Measurements from ENCODE around the gene TGFBR3.

DNA sequence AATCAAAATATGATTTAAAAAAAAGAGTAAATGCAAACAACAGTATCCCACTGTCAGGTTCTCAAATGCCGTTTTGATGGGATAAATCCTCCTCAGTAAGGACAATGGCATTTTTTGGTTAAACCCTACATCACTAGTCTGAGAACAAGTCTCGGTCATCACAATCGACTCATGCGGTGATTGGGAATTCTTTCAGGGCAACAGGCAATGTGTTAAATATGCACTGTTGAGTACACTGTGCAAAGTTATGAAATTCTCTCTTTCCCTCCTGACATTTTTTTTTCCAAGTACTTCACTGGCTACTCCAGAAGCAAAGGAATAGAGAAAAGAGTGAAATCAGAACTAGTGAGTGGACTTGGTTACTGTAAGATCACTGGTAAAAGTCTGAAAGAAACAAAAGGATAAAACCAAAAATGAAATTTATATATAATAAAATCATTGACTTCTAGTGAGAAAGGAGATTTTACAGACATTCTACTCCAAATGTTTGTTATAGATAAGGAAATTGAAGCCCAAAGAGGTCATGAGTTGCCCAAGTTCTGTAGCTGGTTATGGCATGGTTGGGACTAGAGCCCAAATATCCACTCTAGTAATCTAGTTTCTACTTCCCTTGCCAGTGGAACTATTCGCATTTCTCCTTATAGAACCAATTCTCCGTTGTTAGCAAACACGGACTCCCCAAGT lies 111.3 kb downstream of the TGFBR3 start:
- TF ChIP-seq, protein P1, sequence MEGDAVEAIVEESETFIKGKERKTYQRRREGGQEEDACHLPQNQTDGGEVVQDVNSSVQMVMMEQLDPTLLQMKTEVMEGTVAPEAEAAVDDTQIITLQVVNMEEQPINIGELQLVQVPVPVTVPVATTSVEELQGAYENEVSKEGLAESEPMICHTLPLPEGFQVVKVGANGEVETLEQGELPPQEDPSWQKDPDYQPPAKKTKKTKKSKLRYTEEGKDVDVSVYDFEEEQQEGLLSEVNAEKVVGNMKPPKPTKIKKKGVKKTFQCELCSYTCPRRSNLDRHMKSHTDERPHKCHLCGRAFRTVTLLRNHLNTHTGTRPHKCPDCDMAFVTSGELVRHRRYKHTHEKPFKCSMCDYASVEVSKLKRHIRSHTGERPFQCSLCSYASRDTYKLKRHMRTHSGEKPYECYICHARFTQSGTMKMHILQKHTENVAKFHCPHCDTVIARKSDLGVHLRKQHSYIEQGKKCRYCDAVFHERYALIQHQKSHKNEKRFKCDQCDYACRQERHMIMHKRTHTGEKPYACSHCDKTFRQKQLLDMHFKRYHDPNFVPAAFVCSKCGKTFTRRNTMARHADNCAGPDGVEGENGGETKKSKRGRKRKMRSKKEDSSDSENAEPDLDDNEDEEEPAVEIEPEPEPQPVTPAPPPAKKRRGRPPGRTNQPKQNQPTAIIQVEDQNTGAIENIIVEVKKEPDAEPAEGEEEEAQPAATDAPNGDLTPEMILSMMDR (IDR thresholded peaks at IDR 0.05) = no peak
- TF ChIP-seq, protein P2, sequence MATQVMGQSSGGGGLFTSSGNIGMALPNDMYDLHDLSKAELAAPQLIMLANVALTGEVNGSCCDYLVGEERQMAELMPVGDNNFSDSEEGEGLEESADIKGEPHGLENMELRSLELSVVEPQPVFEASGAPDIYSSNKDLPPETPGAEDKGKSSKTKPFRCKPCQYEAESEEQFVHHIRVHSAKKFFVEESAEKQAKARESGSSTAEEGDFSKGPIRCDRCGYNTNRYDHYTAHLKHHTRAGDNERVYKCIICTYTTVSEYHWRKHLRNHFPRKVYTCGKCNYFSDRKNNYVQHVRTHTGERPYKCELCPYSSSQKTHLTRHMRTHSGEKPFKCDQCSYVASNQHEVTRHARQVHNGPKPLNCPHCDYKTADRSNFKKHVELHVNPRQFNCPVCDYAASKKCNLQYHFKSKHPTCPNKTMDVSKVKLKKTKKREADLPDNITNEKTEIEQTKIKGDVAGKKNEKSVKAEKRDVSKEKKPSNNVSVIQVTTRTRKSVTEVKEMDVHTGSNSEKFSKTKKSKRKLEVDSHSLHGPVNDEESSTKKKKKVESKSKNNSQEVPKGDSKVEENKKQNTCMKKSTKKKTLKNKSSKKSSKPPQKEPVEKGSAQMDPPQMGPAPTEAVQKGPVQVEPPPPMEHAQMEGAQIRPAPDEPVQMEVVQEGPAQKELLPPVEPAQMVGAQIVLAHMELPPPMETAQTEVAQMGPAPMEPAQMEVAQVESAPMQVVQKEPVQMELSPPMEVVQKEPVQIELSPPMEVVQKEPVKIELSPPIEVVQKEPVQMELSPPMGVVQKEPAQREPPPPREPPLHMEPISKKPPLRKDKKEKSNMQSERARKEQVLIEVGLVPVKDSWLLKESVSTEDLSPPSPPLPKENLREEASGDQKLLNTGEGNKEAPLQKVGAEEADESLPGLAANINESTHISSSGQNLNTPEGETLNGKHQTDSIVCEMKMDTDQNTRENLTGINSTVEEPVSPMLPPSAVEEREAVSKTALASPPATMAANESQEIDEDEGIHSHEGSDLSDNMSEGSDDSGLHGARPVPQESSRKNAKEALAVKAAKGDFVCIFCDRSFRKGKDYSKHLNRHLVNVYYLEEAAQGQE (IDR thresholded peaks at IDR 0.05; ENCODE audit: insufficient read depth in 1 of 2, low read depth in 2 of 2, low read length in 1 of 2) = no peak
- no peak for TF ChIP-seq POLR2AphosphoS5 (IDR thresholded peaks at IDR 0.05; ENCODE audit: low read depth, low read length)
- TF ChIP-seq TCF7L2 (IDR thresholded peaks at IDR 0.05; ENCODE audit: low read depth, low read length) = no peak
- TF ChIP-seq SIN3A (IDR thresholded peaks at IDR 0.05; ENCODE audit: borderline replicate concordance, insufficient read depth, low read depth, low read length) = no peak

All from Panc1 (cell line).